ENCODE measurements around the gene RASGRF2.

Gene RASGRF2

DNA sequence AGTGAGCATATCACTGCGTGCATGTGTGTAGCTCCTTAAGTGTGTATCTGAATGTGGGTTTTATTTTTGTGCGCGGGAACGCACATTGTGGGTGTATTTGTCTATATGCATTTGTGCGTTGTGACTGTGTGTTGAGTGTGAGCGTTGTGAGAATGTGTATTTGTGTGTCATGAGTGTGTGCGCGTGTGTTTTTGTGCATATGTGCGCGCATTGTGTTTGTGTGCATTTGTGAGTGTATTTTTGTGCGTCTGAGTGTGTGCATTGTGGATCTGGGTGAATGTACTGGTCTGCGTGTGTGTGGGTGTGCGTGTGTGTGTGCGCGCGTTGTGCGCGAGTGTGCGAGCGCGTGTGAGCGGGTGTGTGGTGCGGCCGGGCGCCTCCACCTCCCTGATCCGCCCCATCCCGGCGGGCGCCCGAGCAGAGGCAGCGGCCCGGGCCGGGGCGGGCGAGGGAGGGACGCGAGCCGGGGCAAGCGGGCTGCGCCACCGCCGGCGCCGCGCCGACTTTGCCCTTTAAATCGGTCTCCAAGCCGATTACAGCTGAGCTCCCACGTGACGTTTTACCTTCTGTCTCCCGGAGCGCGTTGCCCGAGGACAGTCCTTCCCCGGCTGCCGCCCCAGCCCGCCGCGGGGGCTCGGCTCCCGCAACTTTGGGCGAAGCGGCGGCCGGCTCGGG lies at the start of gene RASGRF2:
RASGRF2 (plus strand) TSS at position 596 of the 675 bp plus-strand sequence. CDS start 376 bp downstream, outside the sequence.
- peak; percentile 87 for DNase-seq (ENCODE audit: low read depth)

GRCh38 chr5:80912479-80912878 lies 47.7 kb upstream of the RASGRF2 start:
- DNase-seq (ENCODE audit: low read depth) = no peak

- DNase-seq (ENCODE audit: low read depth) = peak; percentile 57
These were observed 44.4 kb upstream of the RASGRF2 start for GRCh38 chr5:80915716-80916115.

DNA sequence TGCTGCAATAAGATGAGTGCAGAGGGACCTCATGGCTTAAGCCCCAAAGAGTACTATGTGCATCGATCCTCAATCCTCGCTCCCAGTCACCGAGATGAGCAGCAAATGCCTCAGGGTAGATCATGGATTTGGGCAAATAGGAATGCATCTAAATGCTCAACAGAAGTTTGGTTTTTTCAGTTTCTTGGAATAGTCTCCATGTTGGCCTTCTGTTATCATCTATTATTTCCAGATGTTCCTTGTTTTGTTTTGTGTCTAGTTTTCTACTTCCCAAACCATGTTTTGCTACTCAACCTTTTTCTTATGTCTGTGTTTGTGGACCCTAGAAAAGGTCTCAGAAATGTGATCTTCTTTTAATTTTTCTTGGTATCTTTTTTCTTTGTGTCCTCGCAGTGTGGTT lies 43.5 kb upstream of the RASGRF2 start:
- no peak for DNase-seq (ENCODE audit: low read depth)

- DNase-seq (ENCODE audit: low read depth) = no peak
These were observed 42.5 kb upstream of the RASGRF2 start for GRCh38 chr5:80917631-80918030.

DNA sequence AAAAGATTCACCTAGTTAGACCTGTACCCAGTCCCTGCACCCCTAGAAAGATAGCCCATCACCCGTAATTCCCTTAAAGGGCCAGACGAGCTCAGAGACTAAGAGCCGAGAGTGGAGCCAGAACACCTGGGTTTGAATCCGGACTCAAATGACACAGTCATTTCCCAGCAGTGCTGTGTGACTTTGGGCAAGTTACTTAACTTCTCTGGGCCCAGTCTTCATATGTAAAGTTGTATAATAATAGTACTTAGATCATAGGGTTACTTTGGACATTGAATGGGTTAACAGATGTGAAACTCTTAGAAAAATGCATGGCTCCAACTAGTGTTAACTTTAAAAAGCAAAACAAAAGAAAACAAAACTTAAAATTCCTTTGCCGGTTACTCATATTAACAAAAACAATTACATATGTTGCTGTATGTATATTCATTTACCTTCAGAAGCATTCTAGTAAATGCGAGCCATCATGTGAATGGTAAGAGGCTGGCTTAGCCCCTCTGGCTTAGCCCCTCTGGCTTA lies 40.4 kb upstream of the RASGRF2 start:
- DNase-seq (ENCODE audit: low read depth) = peak; percentile 50

DNA sequence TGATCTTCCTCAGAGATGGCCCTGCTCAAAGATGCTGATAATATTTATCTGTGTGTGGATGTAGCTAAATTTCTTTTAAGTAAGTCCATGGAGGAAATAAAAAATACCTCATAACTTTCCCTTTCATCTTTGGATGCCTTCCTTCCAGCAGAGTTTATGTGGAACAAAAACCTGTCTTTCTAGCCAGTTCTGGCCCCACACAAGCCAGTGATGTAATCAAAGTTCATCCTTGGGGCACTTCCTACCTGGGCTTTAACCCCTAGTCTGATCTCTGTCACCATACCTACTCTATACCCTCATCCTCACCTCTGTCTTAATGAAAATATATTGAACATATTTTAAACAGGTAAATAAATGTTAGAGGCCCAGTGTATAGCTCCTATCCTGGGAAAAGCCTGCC lies 39.8 kb upstream of the RASGRF2 start:
- DNase-seq (ENCODE audit: low read depth) = no peak

DNA sequence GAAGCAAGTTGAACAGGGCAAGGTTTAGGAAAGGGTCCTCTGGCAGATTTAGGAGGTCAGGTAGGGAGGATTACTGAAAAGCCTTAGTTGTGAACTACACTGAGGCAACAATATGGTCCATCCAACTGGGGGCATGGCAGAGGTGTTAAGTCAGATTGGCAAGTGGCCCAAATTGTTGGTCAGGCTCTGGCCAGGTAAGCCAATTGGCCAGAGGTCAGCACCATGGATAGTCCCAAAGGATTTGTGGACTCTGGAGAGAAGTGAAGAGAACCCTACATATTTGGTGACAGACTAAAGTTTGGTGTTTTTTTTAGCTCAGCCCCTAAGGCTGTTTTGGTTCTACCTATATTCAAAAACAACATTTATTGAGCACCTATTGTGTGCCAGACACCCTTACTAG lies 39.1 kb upstream of the RASGRF2 start:
- DNase-seq (ENCODE audit: low read depth) = no peak

DNA sequence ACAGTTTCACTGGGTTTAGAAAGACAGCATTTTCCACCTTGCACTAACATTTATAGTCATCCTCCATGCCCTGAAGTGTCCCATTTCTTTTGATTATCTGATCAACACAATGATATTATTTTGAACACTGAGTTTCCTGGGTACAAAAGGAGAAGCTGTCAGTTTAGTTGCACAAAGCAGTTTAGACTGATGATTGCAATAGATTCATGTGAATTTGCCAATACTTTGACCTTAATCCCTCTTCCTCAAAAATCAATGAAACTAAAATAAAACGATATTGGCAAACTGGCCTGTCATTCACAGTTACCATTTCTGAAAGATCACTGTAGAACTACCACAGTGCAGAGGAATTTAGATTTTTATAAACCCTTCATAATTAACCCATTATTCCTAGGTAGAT lies 34.2 kb upstream of the RASGRF2 start:
- no peak for DNase-seq (ENCODE audit: low read depth)

DNA sequence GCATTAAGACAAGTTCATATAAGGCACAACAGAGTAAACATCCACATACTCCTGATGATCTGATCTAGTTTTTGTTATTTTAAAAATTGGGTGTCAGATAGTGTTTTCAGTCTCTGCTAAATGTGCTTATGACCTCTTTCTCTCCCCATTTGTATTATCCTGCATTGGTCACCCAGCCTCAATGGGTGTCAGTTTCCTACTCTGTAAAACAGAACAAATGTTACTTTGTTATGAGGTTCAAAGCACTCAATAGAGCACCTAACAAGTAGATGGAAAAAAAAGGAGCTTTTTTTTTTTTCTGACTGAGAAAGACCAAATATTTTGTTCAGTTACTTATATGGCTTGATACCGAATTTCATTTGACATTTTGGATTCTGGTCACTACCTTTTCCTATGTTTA lies 33.6 kb upstream of the RASGRF2 start:
- no peak for DNase-seq (ENCODE audit: low read depth)

DNA sequence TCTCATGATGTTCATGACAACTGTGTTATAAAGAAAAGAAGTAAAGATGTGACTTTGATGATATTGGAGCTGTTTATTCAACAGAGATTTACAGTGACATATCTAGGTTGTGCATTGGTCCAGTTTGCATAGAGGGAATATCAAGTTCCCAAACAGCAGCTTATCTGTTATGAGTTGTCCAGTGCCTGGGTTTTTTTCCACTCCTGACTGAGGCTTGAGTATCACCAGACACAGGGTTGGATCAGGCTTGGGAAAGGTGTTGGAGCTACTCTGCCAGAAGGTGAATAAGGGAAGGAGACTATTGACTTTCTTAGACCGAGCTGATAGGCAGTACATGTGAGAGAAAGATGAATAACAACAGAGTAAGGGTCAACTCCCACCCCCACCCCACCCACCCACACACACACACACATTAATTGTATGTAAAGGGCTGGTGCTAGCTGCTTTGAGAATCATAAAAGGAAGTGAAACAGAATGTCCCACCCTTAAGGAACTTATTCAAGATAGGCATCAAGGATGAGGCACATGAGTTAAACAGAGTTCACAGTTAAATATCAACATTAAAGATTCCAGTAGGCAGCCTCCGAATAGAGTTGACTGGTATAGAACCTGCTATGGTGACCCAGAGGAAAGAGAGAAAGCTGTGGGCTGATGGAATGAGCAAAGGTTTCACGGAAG lies 33.0 kb upstream of the RASGRF2 start:
- no peak for DNase-seq (ENCODE audit: low read depth)

DNA sequence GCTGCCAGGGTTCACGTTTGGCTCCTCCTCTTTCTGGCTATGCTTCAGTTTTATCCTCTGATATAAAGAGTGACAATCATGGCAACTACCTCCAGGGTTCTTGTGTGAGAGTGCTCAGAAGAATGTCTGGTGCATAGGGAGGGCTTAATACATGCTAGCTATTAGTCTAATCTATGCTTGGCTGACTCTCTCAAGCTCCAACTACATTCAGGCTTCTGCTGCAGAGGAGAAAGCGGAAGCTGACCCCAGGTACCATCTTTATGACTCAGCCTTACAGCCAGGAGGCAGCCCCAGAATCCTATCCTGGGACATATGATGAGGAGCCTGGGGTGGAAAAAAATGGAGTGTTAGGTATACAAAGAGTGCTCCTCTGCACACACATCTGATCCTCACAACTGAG lies 32.1 kb upstream of the RASGRF2 start:
- no peak for DNase-seq (ENCODE audit: low read depth)

GRCh38 chr5:80930940-80931339 lies 29.2 kb upstream of the RASGRF2 start:
- no peak for DNase-seq (ENCODE audit: low read depth)

DNA sequence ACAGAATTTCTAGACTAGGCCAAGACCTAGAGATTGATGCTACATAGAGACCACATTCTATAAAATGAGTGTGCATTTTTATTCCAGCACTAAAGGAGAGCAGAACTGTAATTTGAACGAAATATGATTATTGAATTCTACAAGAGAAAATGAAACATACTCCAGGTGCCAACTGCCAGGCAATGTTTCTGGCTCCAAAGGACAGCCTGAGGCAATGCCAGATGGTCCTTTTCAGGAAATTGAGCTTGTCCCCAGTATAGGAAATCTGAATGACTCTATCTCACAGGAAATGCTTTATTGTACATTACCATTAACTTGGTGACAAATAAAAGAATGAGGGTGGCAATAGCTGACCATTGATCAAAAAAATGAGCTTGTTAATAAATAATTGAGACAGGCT lies 28.8 kb upstream of the RASGRF2 start:
- DNase-seq (ENCODE audit: low read depth) = no peak

DNA sequence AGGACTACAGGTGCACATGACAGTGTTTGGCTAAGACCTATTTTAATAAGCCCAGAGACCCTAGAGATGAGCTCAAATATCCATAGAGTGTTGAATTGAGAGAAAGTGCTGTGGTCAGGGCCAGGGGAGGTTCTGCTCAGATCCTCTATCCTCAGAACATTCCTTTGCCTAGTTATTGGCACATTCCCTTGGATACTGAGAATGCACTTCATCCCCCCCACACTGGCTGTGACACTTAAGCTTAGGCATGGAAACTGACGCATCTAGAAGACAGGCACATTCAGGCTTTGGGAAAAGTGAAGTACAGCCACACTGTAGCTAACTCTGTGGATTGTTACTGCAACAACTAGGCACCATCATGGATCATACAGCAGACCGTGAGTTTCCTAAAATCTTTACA lies 27.1 kb upstream of the RASGRF2 start:
- DNase-seq (ENCODE audit: low read depth) = no peak

- no peak for DNase-seq (ENCODE audit: low read depth)
These were observed 25.4 kb upstream of the RASGRF2 start for GRCh38 chr5:80934751-80935150.

GRCh38 chr5:80935811-80936385 lies 24.3 kb upstream of the RASGRF2 start:
- DNase-seq (ENCODE audit: low read depth) = no peak

GRCh38 chr5:80936881-80937280 lies 23.3 kb upstream of the RASGRF2 start:
- DNase-seq (ENCODE audit: low read depth) = no peak

GRCh38 chr5:80937584-80938356 lies 22.4 kb upstream of the RASGRF2 start:
- DNase-seq (ENCODE audit: low read depth) = peak; percentile 66

- no peak for DNase-seq (ENCODE audit: low read depth)
These were observed 18.7 kb upstream of the RASGRF2 start for GRCh38 chr5:80941496-80941895.

GRCh38 chr5:80951366-80951765 lies 8.8 kb upstream of the RASGRF2 start:
- DNase-seq (ENCODE audit: low read depth) = no peak

- DNase-seq (ENCODE audit: low read depth) = no peak
These were observed 6.6 kb upstream of the RASGRF2 start for GRCh38 chr5:80953587-80953986.

Measured in ELR (cell line).